Mucosa of descending colon (tissue), 3 donors: ENCODE results near the gene HORMAD2. TPM values are rescaled to one million over a fixed set of nuclear protein-coding genes. Genes with fewer than 3 reads are reported as not detected.
"Not testable (repeated sequence)": the region's sequence is repeated elsewhere in the genome, so short reads cannot be mapped to it uniquely, and the experiment has no call there.

Experiments used
- ATAC-seq: fragments of 200-7000 bp; cut with Tn5 transposase; one replicate; pipeline ENCODE4 v1.9.1; 2020; ENCODE audit warnings: mild to moderate bottlenecking, moderate library complexity
- DNase-seq, 3 donors: peaks; one replicate each; pipeline ENCODE4 v3.0.0-alpha.2; 2020
- H3K36me3 ChIP-seq: fragments of 200-600 bp; one replicate; pipeline ENCODE4 v1.8.0; 2021; ENCODE audit warnings: low read depth, mild to moderate bottlenecking
- H3K4me1 ChIP-seq: fragments of 200-600 bp; one replicate; pipeline ENCODE4 v1.8.0; 2021; ENCODE audit warnings: low read depth, mild to moderate bottlenecking
- H3K4me3 ChIP-seq: fragments of 200-600 bp; one replicate; pipeline ENCODE4 v1.8.0; 2021; ENCODE audit warnings: mild to moderate bottlenecking
- H3K9me3 ChIP-seq: fragments of 200-600 bp; one replicate; pipeline ENCODE4 v1.8.0; 2021; ENCODE audit warnings: mild to moderate bottlenecking
- CTCF ChIP-seq: fragments of 200-600 bp; IDR thresholded peaks from one replicate; pipeline ENCODE4 v1.8.0; 2022; ENCODE audit warnings: antibody characterized with exemption, mild to moderate bottlenecking
- intact Hi-C, 2 donors: fragments of 100-400 bp; cut with DNase I in 1 of 2; cut with micrococcal nuclease in 1 of 2; formaldehyde crosslinking; loops; one replicate each; pipeline versions ENCODE4 v1.11.0 to v1.11.1; 2022; cut with DNase I, micrococcal nuclease
- total RNA-seq, 3 donors: library from RNA; stranded (reverse); fragmentation: NEBNext Ultra II Directional in 2 of 3; extraction: Animal tissue kit (Norgen Biotek cat#: 25700) in 2 of 3; gene quantifications; one replicate each; pipeline versions ENCODE4 v1.2.1 to v1.2.4, GENCODE V29; 2021 to 2023
- donor health status: DM: no; HTN: no; CAD: no; lungs with moderate emphysema.
- donor health status: DM: no; HTN: no; CAD: no.
- donor health status: DM: no; HTN: yes; CAD: no.

HORMAD2 gene
- total RNA-seq, 3 donors from 2014 or later = not detected

DNA sequence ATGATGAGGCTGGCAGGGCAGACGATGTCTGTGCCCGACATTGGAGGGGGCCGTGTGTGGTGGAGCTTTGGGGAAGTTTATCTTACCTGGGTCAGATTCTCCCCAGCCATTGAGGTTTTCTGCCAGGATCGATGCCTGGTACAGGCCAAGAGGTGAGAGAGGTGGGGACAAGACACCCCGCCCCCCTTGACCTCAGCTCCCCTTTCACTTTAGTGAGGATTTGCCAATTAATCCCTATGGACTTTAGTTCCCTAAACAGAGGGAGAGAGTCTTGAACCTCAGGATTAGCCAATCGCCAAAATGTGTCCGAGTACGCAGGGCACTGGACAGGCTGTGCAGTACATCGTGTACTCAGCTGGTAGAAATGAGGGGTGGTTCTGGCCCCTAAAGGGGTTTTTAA, 541 bp downstream of the HORMAD2 start:
- ATAC-seq = no peak

GRCh38 chr22:30086496-30086895, 6.2 kb downstream of the HORMAD2 start:
- intact Hi-C loops = loop anchor here (10.0 kb wide), 2 partner anchors 462 to 502 kb away; partner anchors contain the start of gene NIPSNAP1 (in 1 of the 2)

More for the DNA sequence above, 541 bp downstream of the HORMAD2 start:
- Histone ChIP-seq H3K4me3 (no peak overlapping the region), H3K4me1 (no peaks in the 10 kb centered on the region), H3K36me3 (no peaks in the 10 kb centered on the region), H3K9me3 (peaks cover 4% of the 10 kb centered on the region)
- DNase-seq = no peak
- intact Hi-C loops = loop anchor here (10.0 kb wide), 2 partner anchors 456 to 496 kb away; partner anchors contain the start of gene NIPSNAP1 (in 1 of the 2)
- TF ChIP-seq CTCF = no peak

DNA sequence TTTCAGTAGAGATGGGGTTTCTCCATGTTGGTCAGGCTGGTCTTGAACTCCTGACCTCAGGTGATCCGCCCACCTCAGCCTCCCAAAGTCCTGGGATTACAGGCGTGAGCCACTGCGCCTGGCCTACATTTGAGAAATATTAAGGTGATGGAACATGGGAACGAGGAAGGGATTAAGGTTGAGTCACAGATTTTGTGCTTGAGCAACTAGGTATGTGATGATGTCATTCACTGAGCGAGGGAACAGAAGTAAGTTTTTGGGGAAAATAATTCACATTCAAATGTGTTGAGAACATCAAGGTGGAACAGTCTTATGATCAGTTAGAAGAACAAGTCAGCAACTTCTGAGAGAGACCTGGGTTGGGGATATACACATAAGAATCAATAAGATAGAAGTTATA, 6.8 kb downstream of the HORMAD2 start:
- intact Hi-C loops = loop anchor here (10.0 kb wide), 2 partner anchors 462 to 502 kb away; partner anchors contain the start of gene NIPSNAP1 (in 1 of the 2)

More at GRCh38 chr22:30086496-30086895, 6.2 kb downstream of the HORMAD2 start:
- H3K36me3 ChIP-seq = no peaks in the 10 kb centered on the region
- ATAC-seq (no peak), DNase-seq (no peak)
- H3K4me1 ChIP-seq = no peaks in the 10 kb centered on the region
- no peak overlapping the region for H3K4me3 ChIP-seq
- TF ChIP-seq CTCF = no peak
- peaks cover 4% of the 10 kb centered on the region for H3K9me3 ChIP-seq

DNA sequence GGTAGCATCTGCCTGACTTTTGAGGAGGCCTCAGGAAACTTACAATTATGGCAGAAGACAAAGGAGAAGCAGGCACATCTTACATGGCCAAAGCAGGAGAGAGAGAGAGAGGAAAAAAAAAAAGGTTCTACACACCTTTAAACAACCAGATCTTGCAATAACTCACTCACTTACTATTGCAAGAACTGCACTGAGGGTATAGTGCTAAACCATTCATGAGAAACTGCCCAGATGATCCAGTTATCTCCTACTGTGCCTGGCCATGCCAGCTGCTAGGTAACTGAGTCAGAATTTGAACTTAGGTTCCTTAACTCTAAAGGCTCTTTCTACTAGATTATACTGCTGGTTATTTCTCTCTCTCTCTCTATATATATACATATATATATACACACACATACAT, 7.3 kb downstream of the HORMAD2 start:
- intact Hi-C loops = loop anchor here (10.0 kb wide), 2 partner anchors 463 to 503 kb away; partner anchors contain the start of gene NIPSNAP1 (in 1 of the 2)
- Histone ChIP-seq H3K4me1 (no peaks in the 10 kb centered on the region), H3K4me3 (no peak overlapping the region), H3K36me3 (no peaks in the 10 kb centered on the region), H3K9me3 (peaks cover 6% of the 10 kb centered on the region)
- DNase-seq (no peak), ATAC-seq (no peak)
- TF ChIP-seq CTCF = no peak

More for the DNA sequence above, 6.8 kb downstream of the HORMAD2 start:
- H3K4me3 ChIP-seq, H3K9me3 ChIP-seq, DNase-seq, ATAC-seq, H3K36me3 ChIP-seq, H3K4me1 ChIP-seq: not testable (repeated sequence)

DNA sequence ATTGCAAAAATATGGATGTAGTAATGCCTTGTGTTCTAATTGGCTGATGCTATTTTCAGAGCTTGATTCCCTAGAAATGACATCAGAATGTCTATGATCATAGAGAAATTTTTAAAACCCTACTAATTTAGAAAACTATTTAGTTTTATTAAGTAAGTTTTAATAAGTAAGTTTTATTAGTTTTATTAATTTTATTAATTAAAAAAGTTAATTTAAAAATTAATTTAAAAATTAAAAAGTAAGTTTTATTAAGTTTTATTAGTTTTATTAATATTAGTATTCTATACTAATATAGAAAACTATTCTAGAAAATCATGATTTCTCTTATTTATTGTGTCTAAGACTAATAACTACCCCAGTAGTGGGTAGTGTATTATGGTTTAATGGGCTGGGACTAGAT, 8.2 kb downstream of the HORMAD2 start:
- intact Hi-C loops = loop anchor here (10.0 kb wide), 2 partner anchors 464 to 504 kb away; partner anchors contain the start of gene NIPSNAP1 (in 1 of the 2)
- DNase-seq (no peak), ATAC-seq (no peak)
- TF ChIP-seq CTCF = no peak
- no peaks in the 10 kb centered on the region for H3K36me3 ChIP-seq
- H3K4me1 ChIP-seq = no peaks in the 10 kb centered on the region
- H3K9me3 ChIP-seq = peaks cover 6% of the 10 kb centered on the region
- no peak overlapping the region for H3K4me3 ChIP-seq

DNA sequence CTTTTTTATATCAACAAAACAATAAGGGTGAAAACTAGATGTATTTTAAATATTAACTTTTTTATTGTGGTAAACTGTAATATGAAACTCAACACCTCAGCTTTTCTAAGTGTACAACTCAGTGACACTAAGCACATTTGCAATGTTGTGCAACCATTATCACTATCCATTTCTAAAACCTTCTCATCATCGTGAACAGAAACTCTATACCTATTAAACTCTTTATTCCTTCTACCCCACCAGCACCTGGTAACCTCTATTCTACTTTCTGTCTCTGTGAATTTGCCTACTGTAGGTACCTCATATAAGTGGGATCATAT, 9.4 kb downstream of the HORMAD2 start:
- Histone ChIP-seq H3K4me1 (no peaks in the 10 kb centered on the region), H3K4me3 (no peak overlapping the region), H3K36me3 (no peaks in the 10 kb centered on the region), H3K9me3 (peaks cover 2% of the 10 kb centered on the region)
- DNase-seq = no peak
- ATAC-seq = peak; percentile 36
- intact Hi-C loops = loop anchor here (10.0 kb wide), 2 partner anchors 465 to 505 kb away; partner anchors contain the start of gene NIPSNAP1 (in 1 of the 2)
- TF ChIP-seq CTCF = no peak
